Muscle layer of colon (tissue), 2 donors: ENCODE data around the gene ZFP1.
A peak's percentile ranks its signal among the peaks of the same experiment; 100 is the strongest.

ENCODE experiments used
- H3K27ac ChIP-seq: one replicate; pipeline ENCODE4 v1.7.0; 2013; ENCODE audit warnings: low read depth, mild to moderate bottlenecking, low read length, moderate library complexity
- H3K27me3 ChIP-seq, 2 donors: one replicate each; pipeline ENCODE4 v1.7.0; 2013; ENCODE audit warnings: low read length in 2 of 2, mild to moderate bottlenecking in 2 of 2; ENCODE audit not compliant: insufficient read depth in 2 of 2, control insufficient read depth in 1 of 2
- H3K36me3 ChIP-seq: one replicate; pipeline ENCODE4 v1.7.0; 2013; ENCODE audit warnings: mild to moderate bottlenecking, low read length; ENCODE audit not compliant: insufficient read depth
- H3K4me1 ChIP-seq: one replicate; pipeline ENCODE4 v1.7.0; 2013; ENCODE audit warnings: mild to moderate bottlenecking, low read length; ENCODE audit not compliant: insufficient read depth
- H3K4me3 ChIP-seq, 2 donors: one replicate each; pipeline ENCODE4 v1.7.0; 2013; ENCODE audit warnings: low read length in 2 of 2, low read depth in 1 of 2, mild to moderate bottlenecking in 1 of 2, moderate library complexity in 1 of 2
- H3K9ac ChIP-seq: one replicate; pipeline ENCODE4 v1.7.0; 2013; ENCODE audit warnings: low read length
- H3K9me3 ChIP-seq: one replicate; pipeline ENCODE4 v1.7.0; 2013; ENCODE audit warnings: mild to moderate bottlenecking, low read length
- donor health status: abdominal sarcoma.
- donor health status: Adenocarcinoma of cecum.

ZFP1 gene

GRCh38 chr16:75107505-75107904, 40.8 kb upstream of the ZFP1 start:
- H3K9ac ChIP-seq, result no peak overlapping the region
- no peak overlapping the region for H3K4me3 ChIP-seq
- peak overlapping the region; percentile 74 for H3K27ac ChIP-seq
- no peaks in the 10 kb centered on the region for H3K9me3 ChIP-seq
- peaks cover 81% of the 10 kb centered on the region for H3K4me1 ChIP-seq
- no peaks in the 10 kb centered on the region for H3K27me3 ChIP-seq
- no peaks in the 10 kb centered on the region for H3K36me3 ChIP-seq

DNA sequence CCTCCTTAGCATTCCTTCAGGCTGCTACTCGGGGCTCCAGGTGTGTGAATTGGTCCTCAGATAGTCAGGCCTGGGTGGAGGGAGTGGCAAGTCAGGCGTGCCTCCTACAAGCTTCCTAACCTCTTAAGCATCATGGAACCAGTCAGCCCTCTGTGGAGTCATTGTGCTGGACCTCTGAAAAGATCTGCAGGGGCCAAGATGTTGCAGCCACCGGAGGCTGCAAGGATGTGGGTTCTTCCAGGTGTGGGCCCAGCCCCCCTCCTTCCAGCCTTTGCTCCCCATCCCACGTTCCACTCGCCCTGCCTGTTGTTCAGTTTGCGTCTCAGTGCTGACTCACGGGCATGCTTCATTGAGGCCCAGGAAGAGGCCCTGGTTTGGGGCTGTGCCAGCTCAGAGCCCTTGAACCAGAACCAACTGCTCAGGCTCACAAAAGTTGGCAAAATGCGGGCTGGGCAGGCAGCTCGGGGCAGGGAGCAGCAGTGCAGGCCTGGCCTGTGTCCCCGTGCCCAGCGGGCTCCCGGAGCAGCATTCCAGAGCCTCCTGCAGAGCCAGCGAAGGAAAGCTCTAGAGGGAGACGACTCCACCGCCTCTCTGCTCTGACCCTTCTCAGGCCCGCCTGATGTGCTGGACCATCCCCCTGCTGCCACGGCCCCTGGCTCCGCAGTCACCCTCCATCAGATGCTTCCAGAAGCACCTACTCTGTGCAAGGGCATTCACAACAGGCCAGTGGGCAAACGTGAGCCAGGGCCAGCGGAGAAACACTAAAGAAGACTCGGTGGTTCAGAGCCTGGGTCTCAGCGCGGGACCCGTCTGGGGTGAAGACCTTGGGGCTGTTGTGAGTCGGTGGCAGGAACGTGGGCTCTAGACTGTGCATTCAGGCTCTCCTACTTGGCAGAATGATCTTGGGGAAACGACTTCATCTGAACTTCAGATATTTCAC, 39.3 kb upstream of the ZFP1 start:
- Histone ChIP-seq H3K36me3 (no peaks in the 10 kb centered on the region), H3K9me3 (no peaks in the 10 kb centered on the region), H3K4me1 (peaks cover 80% of the 10 kb centered on the region), H3K9ac (no peak overlapping the region), H3K27me3 (peaks cover 0 to 6% of the 10 kb centered on the region in 2 donors), H3K4me3 (peak overlapping the region in 1 of 2 donors; percentile 6), H3K27ac (peak overlapping the region; percentile 74)

- peaks cover 0 to 6% of the 10 kb centered on the region in 2 donors for H3K27me3 ChIP-seq
- peak overlapping the region in 1 of 2 donors; percentile 6 for H3K4me3 ChIP-seq
- no peak overlapping the region for H3K9ac ChIP-seq
- peaks cover 73% of the 10 kb centered on the region for H3K4me1 ChIP-seq
- no peaks in the 10 kb centered on the region for H3K36me3 ChIP-seq
- H3K9me3 ChIP-seq, result no peaks in the 10 kb centered on the region
- peak overlapping the region; percentile 74 for H3K27ac ChIP-seq
Measured at GRCh38 chr16:75109732-75110243, 38.5 kb upstream of the ZFP1 start.

GRCh38 chr16:75110637-75111513, 37.4 kb upstream of the ZFP1 start:
- Histone ChIP-seq H3K9me3 (no peaks in the 10 kb centered on the region), H3K4me3 (peak overlapping the region; percentile 9 to 42), H3K27ac (peak overlapping the region; percentile 74), H3K27me3 (peaks cover 0 to 6% of the 10 kb centered on the region in 2 donors), H3K9ac (peak overlapping the region; percentile 11), H3K36me3 (no peaks in the 10 kb centered on the region), H3K4me1 (peaks cover 62% of the 10 kb centered on the region)

DNA sequence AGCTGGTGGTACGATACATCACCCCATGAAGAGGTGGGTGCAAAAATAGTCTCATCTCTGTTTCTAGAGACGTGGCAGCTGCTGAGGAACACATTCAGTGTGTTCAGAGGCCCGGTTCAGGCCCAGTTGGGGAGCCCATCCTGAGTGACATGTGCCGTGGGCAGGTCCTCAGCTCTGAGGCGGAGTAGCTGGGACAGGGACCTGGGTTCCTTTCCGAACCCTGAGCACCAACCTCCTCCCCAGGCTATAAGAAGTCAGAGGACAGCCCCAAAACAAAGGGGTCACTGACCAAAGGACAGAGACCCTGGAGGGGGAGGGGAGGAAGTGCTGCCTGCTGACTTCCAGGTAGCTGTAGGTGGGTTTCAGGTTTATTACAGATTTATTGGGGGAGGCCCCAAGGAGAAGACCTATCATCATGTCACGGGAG, 36.8 kb upstream of the ZFP1 start:
- H3K27ac ChIP-seq, result no peak overlapping the region
- no peak overlapping the region for H3K9ac ChIP-seq
- no peak overlapping the region for H3K4me3 ChIP-seq
- H3K36me3 ChIP-seq, result no peaks in the 10 kb centered on the region
- peaks cover 59% of the 10 kb centered on the region for H3K4me1 ChIP-seq
- no peaks in the 10 kb centered on the region for H3K9me3 ChIP-seq
- H3K27me3 ChIP-seq, result peaks cover 0 to 6% of the 10 kb centered on the region in 2 donors

DNA sequence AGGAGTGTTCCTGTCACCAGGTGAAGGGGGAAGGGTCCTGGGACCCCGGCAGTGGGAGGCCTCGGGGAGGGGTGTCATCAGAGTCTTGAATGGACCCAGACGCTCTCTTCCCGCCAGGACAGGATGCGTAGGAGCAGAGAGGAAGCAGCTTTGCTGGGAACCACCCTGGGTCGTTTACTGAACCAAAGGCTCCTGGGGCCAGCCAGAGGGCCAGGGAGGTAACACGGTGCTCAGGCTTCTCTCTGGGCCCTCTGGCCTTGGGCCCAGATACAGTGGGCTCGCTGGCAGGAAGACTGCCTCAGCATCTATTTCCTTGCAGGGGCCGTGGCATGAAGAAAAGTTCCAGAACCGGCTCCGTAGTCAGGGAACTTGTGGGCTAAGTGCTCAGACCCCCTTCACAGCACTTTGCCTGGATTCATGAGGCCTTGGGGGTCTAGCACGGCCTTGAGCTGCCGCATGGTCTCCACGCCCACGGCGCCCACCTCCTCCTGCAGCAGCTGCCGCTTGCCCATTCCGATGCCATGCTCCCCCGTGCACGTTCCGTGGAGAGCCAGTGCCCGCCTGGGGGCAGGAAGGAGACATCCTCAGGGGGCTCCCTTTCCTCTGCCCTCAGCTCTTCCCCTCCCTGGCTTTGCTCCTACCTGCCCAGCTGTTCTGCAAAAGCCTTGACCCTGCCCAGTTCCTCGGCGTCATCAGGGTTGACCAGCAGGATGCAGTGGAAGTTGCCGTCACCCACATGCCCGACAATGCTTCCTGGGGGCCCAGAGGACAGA, 36.2 kb upstream of the ZFP1 start:
- Histone ChIP-seq H3K27ac (no peak overlapping the region), H3K4me1 (peaks cover 58% of the 10 kb centered on the region), H3K9ac (no peak overlapping the region)

GRCh38 chr16:75112734-75113491, 35.4 kb upstream of the ZFP1 start:
- Histone ChIP-seq H3K9me3 (no peaks in the 10 kb centered on the region), H3K27ac (no peak overlapping the region), H3K27me3 (peaks cover 0 to 6% of the 10 kb centered on the region in 2 donors), H3K4me1 (peaks cover 50% of the 10 kb centered on the region), H3K36me3 (no peaks in the 10 kb centered on the region), H3K4me3 (no peak overlapping the region), H3K9ac (no peak overlapping the region)

More for the DNA sequence above, 36.2 kb upstream of the ZFP1 start:
- Histone ChIP-seq H3K9me3 (no peaks in the 10 kb centered on the region), H3K4me3 (no peak overlapping the region), H3K36me3 (no peaks in the 10 kb centered on the region), H3K27me3 (peaks cover 0 to 6% of the 10 kb centered on the region in 2 donors)

DNA sequence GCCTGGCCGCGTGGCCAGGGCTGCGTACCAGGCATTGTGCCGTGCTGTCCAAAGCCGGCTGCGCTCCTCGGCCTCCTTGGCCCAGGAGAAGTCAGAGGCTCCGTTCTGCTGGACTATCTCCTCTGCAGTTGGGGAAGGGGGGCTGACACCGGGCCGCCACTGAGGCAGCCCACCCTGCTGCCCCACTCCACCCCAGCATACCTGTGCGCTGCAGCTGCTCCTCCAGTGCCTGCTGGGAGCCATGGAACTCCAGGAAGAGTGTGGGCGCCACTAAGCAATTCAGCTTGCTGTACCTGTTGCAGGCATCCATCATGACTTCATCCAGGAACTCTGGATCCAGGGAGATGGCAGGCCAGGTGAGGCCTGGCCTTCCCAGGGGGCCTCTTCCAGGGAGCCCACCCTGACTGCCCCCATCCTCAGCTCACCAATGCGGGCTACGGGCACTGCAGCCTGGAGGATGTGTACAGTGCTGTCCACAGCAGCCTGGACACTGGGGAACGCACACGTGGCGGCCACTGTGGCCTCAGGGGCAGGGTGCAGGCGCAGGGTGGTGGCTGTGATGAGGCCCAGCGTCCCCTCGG, 34.7 kb upstream of the ZFP1 start:
- Histone ChIP-seq H3K4me1 (peaks cover 43% of the 10 kb centered on the region), H3K9ac (no peak overlapping the region)

DNA sequence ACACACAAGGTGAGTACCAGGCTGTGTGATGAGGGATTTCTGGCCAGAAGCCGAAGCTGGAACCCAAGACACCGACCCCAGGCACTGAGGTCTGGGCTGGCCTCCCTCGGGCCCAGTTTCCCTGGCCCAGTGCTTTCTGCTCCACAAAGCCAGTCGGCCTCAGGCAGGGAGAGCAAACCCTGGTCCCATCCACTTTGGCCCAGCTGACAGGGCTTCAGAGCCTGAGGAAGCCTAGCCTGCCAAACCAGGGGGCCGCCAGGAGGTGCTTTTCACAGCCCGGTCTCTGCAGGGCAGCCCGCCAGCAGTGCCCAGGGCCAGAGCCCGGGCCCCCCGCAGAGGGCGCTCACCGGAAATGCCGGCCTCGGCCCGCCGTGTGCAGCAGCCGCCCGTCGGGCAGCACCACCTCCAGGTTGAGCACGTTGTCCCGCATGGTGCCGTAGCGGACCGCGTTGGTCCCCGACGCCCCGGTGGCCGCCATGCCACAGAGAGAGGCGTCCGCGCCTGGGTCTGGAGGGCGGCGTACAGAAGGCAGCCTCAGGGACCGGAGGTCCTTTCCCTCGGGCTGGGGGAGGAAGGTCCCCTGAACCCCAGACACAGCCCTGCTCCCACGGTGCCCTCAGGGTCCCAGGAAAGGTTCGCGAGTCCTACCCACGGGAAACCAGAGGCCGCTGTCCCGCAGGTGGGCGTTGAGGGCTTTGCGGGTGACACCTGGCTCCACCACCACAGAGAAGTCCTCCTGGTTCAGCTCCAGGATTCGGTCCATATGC, 34.0 kb upstream of the ZFP1 start:
- H3K4me1 ChIP-seq, result peaks cover 36% of the 10 kb centered on the region
- no peak overlapping the region for H3K27ac ChIP-seq
- H3K27me3 ChIP-seq, result peaks cover 0 to 6% of the 10 kb centered on the region in 2 donors
- no peaks in the 10 kb centered on the region for H3K36me3 ChIP-seq
- H3K9ac ChIP-seq, result no peak overlapping the region
- H3K9me3 ChIP-seq, result no peaks in the 10 kb centered on the region
- no peak overlapping the region for H3K4me3 ChIP-seq

More for the DNA sequence above, 34.7 kb upstream of the ZFP1 start:
- Histone ChIP-seq H3K4me3 (no peak overlapping the region), H3K27ac (no peak overlapping the region), H3K27me3 (peaks cover 0 to 6% of the 10 kb centered on the region in 2 donors), H3K36me3 (no peaks in the 10 kb centered on the region), H3K9me3 (no peaks in the 10 kb centered on the region)
